ENCODE data around the gene TAL1. TPM values are rescaled to one million over a fixed set of nuclear protein-coding genes. Genes with fewer than 3 reads are reported as not detected.
"Not testable (repeated sequence)": the region's sequence is repeated elsewhere in the genome, so short reads cannot be mapped to it uniquely, and the experiment has no call there.

The TAL1 gene
- total RNA-seq, 4 donors from 2014 or later: 3.0 to 4.2 (median 3.6) TPM

- TF ChIP-seq POLR2AphosphoS5 (IDR thresholded peaks at IDR 0.05): no peak
- TF ChIP-seq CTCF (IDR thresholded peaks at IDR 0.05): no peak
- no peak for TF ChIP-seq EP300 (IDR thresholded peaks at IDR 0.05)
- TF ChIP-seq POLR2A (IDR thresholded peaks at IDR 0.05): no peak
- peaks cover 0 to 5% (median 0%) of the 10 kb centered on the region in 3 donors for H3K4me1 ChIP-seq
- peaks cover 57% of the 10 kb centered on the region for H3K27me3 ChIP-seq
- 69% methylated on average over 2 of the region's 3 CpGs; no CpG with 5 or more reads in 1 of the 2 donors for WGBS, 2 donors (ENCODE audit: low coverage in 1 of 2)
- no peak for ATAC-seq
- no peaks in the 10 kb centered on the region for H3K9me3 ChIP-seq
- no peak overlapping the region for H3K4me3 ChIP-seq
- no peaks in the 10 kb centered on the region for H3K36me3 ChIP-seq
- no peak overlapping the region for H3K27ac ChIP-seq
These were observed 22.2 kb downstream of the TAL1 start for GRCh38 chr1:47209725-47210325.

GRCh38 chr1:47209091-47209490, 22.9 kb downstream of the TAL1 start:
- H3K9me3 ChIP-seq: no peaks in the 10 kb centered on the region
- peaks cover 0 to 5% (median 0%) of the 10 kb centered on the region in 3 donors for H3K4me1 ChIP-seq
- H3K27me3 ChIP-seq: peaks cover 57% of the 10 kb centered on the region
- no peaks in the 10 kb centered on the region for H3K36me3 ChIP-seq
- H3K27ac ChIP-seq: no peak overlapping the region
- H3K4me3 ChIP-seq: no peak overlapping the region
- ATAC-seq: no peak
- 60 to 63% methylated on average over 1 to 4 of the region's 8 CpGs for WGBS, 2 donors (ENCODE audit: low coverage in 1 of 2)
- TF ChIP-seq CTCF (IDR thresholded peaks at IDR 0.05) (no peak), POLR2A (IDR thresholded peaks at IDR 0.05) (no peak), EP300 (IDR thresholded peaks at IDR 0.05) (no peak), POLR2AphosphoS5 (IDR thresholded peaks at IDR 0.05) (no peak)

- TF ChIP-seq POLR2AphosphoS5 (IDR thresholded peaks at IDR 0.05) (no peak), EP300 (IDR thresholded peaks at IDR 0.05) (no peak)
- Histone ChIP-seq H3K36me3 (no peaks in the 10 kb centered on the region), H3K27me3 (peaks cover 53% of the 10 kb centered on the region), H3K27ac (no peak overlapping the region), H3K4me3 (no peak overlapping the region), H3K9me3 (no peaks in the 10 kb centered on the region), H3K4me1 (peaks cover 0 to 5% (median 0%) of the 10 kb centered on the region in 3 donors)
- WGBS, 2 donors (ENCODE audit: low coverage in 1 of 2): 47 to 100% methylated on average over 1 to 8 of the region's 11 CpGs
- no peak for ATAC-seq
These were observed 23.6 kb downstream of the TAL1 start for GRCh38 chr1:47208374-47208850.

- ATAC-seq: no peak
- peaks cover 0 to 5% (median 0%) of the 10 kb centered on the region in 3 donors for H3K4me1 ChIP-seq
- peaks cover 0 to 4% (median 0%) of the 10 kb centered on the region in 3 donors for H3K9me3 ChIP-seq
- TF ChIP-seq POLR2AphosphoS5 (IDR thresholded peaks at IDR 0.05) (no peak), POLR2A (IDR thresholded peaks at IDR 0.05) (no peak), CTCF (IDR thresholded peaks at IDR 0.05) (no peak), EP300 (IDR thresholded peaks at IDR 0.05) (no peak)
- H3K36me3 ChIP-seq: no peaks in the 10 kb centered on the region
- peaks cover 48% of the 10 kb centered on the region for H3K27me3 ChIP-seq
- WGBS, 2 donors (ENCODE audit: low coverage in 1 of 2): 30% methylated on average over 2 of the region's 8 CpGs; no CpG with 5 or more reads in 1 of the 2 donors
- H3K27ac ChIP-seq: no peak overlapping the region
- H3K4me3 ChIP-seq: no peak overlapping the region
These were observed 24.1 kb downstream of the TAL1 start for GRCh38 chr1:47207803-47208373.

GRCh38 chr1:47205918-47206317, 26.1 kb downstream of the TAL1 start:
- no peaks in the 10 kb centered on the region for H3K4me1 ChIP-seq
- H3K4me3 ChIP-seq: no peak overlapping the region
- WGBS, 2 donors (ENCODE audit: low coverage in 1 of 2): 75 to 86% methylated on average over 1 of the region's 5 CpGs
- H3K27ac ChIP-seq: no peak overlapping the region
- no peak for ATAC-seq
- no peaks in the 10 kb centered on the region for H3K36me3 ChIP-seq
- H3K9me3 ChIP-seq: peaks cover 0 to 9% (median 0%) of the 10 kb centered on the region in 3 donors
- peaks cover 52% of the 10 kb centered on the region for H3K27me3 ChIP-seq
- TF ChIP-seq CTCF (IDR thresholded peaks at IDR 0.05) (no peak), POLR2A (IDR thresholded peaks at IDR 0.05) (no peak), EP300 (IDR thresholded peaks at IDR 0.05) (no peak), POLR2AphosphoS5 (IDR thresholded peaks at IDR 0.05) (no peak)

- not testable (repeated sequence) for H3K4me3 ChIP-seq, H3K4me1 ChIP-seq, H3K36me3 ChIP-seq, H3K27ac ChIP-seq, ATAC-seq, H3K9me3 ChIP-seq
- peaks cover 54% of the 10 kb centered on the region for H3K27me3 ChIP-seq
- 63 to 78% methylated on average over 2 of the region's 2 CpGs for WGBS, 2 donors (ENCODE audit: low coverage in 1 of 2)
These were observed 28.5 kb downstream of the TAL1 start for GRCh38 chr1:47203504-47203903.

Data from gastroesophageal sphincter (tissue), 4 donors.